ENCODE results near the gene MOK.

GRCh38 chr14:102182190-102182589 is 122.8 kb downstream of the MOK start:
- TF ChIP-seq CTCF (IDR thresholded peaks at IDR 0.05) (no peak), POLR2A (IDR thresholded peaks at IDR 0.05) (no peak)
